Stimulated activated naive CD4-positive, alpha-beta T cell treated with Interleukin-2 at 50 U/mL for 16 hours (primary cell): ENCODE measurements around the gene SYT13.

Experiments
- DNase-seq: peaks from one replicate; lab custom pipeline; 2025; lab: John Stamatoyannopoulos, UW

Gene SYT13

DNA sequence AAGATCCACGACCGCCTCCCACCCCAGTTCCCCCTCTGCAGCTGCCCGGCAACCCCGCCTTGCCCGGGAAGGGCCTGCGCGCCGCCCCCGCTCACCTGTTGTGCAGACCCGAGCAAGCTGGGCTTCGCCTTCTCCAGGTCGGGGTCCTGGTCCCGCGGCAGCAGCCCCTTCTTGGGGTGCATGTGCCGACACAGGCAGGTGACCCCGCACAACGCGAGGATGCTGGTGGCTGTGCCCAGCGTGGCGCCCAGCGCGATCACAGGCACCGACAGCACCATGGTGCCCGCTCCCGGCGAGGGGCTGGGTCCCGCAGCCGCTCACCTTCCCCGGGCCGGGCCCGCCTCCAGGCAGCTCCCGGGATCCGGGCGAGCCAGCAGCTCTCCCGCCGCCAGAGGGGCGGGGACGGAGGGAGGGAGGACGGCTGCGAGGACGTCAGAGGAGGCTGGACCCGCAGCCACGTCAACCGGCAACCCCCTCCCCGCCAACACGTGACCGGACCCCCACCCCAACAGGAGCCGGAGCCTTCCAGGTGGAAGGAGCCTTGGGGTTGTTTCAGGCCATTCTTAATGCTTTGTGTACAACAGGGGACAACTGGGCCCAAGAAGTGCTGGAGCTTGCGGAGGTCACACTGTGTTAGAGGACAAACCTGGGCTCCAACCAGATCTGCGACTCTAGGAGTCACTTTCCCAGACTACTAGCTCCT is at the start of gene SYT13:
Gene SYT13, minus strand, starts transcription at position 412 of the 703 bp plus-strand sequence. Its CDS starts 134 bp downstream, at position 278.
- no peak for DNase-seq

DNA sequence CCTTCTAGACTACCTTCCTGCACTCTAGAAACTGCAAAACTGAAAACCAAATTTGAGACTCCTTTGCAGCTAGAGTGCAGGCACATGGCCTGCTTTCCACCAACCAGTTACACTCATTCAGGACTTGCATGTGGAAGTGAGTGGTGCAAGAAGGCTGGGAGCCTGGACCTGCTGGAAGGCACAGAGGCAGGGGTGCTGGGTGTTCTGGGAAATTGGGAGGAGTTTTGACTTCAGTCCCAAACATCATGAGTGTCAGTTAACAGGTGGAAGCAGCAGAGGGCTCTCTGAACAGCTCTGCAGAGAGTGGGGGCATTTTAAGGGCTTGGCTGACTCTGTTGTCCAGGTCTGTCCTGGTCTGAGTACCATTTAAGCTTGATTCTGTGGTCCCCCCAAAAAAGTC is 49.3 kb upstream of the SYT13 start:
- DNase-seq: no peak

DNA sequence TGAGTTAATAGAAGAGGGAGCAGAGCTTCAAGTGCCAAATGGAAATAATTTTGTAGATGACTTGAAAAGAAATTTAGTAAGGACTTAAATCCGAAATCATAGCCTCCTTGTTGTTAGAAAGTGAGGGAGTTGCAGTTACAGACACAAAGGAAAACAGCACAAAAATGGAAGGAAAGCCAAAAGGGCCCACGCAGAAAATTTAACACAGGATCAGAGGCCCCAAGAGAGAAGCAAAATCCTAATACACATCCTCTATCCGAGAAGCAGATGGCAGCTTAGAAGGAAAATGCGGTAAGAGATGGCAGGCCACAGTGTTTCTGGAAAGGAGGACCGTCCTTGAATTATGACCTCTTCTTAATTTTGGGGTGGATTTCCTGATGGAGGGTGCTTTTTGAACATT is 48.7 kb upstream of the SYT13 start:
- no peak for DNase-seq

GRCh38 chr11:45334410-45334809 is 48.3 kb upstream of the SYT13 start:
- no peak for DNase-seq

DNA sequence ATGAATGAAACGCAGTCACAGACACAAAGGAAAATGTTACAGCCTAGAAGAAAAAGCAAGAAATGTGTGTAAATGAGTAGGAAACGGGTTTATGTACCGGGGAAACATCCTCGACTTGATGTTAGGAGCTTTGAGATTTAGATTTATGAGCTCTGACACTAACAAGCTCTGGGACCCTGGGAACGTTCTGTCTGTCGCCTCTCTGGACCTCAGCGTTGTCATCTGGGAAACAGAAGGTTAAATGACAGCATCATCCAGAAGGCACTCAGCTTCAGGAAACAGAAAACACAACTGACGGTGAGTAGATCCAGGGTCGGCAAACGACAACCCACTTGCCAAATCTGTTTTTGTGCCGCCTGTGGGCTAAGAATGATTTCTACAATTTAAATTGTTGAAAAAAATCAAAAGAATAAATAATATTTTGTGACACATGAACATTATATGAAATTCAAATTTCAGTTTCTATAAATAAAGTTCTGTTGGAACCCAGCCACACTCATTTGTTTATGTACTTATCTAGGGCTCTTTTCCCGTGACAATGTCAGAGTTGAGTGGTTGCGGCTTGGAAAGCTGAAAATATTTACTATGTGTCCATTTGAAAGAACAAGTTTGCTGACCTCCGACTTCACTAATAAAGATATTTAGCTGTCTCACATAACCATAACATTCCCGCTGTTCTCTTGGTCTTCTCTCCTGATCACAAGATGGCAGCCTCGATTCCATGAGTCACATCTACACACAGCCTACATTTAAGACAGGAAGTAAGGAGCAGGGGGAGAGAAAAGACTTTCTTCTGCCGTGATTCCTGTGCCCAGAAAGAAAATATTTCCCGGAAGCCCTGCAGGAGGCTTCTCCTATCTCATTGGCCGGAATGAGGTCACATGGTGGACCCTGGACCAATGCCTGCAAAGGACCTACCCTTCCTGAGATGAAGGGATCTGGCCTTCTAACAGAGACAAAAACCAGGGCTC is 47.1 kb upstream of the SYT13 start:
- no peak for DNase-seq

DNA sequence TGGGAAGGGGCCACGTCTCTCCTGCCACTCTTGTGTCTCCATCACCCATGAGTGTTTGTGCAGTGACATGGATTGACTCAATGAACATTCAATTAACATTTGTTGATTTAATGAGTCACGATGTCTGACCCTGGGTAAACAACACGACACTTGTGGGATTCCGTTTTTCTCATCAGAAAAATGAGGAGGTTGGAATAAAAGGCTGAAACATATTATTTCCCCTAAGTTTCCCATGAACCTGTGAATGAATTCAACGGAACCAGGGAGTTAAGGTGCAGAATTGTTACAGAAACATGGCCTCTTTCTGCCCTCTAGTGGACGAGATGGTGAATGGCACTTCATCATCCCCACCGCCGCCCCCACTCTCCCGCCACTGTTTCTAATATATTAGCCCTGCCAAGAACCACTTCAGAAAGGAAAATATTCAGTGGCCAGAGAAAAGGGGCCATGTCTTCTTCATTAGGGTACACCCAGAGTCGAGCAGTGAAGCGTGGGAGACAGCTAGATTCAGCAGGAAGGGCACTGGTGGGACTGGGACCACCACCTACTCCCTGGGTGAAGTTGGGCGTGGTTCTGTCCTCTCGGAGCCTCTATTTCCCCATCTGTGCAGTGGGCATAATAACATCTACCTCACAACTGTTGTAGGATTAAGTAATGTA is 46.3 kb upstream of the SYT13 start:
- peak; percentile 15 for DNase-seq

- DNase-seq: no peak
These were observed 45.7 kb upstream of the SYT13 start for GRCh38 chr11:45331839-45332238.

- DNase-seq: no peak
These were observed 42.6 kb upstream of the SYT13 start for GRCh38 chr11:45328726-45329125.

DNA sequence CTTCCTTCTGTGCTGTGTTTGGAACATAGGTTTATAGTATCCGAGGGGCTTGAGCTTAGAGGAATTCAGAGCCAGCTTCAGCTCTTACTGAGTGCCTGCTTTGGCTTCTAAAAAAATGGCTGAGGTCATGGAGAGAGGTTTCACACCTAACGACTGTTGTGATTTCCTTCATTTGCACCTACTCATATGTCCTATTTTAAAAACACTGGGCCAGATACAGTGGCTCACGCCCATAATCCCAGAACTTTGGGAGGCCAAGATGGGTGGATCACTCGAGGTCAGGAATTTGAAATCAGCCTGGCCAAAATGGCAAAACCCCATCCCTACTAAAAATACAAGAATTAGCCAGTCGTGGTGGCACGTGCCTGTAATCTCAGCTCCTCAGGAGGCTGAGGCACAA is 38.3 kb upstream of the SYT13 start:
- DNase-seq: no peak

DNA sequence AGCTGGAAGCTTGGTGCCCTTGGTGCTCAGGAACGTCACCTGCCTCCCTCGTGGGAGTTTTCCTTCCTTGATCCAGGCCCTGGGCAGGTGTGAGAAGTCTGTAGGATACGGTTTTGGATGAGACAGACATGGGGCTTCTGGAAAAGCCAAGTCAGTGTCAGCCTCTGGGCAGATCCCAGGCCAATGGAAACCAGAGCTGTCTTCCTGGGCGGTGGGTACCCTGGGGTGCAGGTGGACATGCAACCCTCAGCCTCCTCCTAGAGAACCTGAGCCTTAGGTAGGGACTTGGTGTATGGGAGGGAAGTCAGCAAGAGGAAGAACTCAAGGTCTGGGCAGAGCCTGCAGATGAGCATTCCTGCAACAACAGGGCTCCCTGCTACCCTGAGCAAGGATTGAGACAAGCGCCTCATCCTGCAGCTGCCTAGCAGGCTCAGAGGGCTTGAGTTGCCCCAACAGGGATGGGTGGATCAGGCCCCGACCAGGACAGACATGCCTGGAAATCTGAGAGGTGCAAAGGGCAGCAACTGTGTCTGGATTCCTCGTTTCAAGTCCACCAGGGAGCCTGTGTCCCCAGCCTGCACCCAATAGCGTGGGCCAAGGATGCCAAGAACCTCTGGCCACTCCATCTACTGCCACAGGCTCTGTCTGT is 37.6 kb upstream of the SYT13 start:
- DNase-seq: no peak

GRCh38 chr11:45322891-45323600 is 36.9 kb upstream of the SYT13 start:
- DNase-seq: no peak

DNA sequence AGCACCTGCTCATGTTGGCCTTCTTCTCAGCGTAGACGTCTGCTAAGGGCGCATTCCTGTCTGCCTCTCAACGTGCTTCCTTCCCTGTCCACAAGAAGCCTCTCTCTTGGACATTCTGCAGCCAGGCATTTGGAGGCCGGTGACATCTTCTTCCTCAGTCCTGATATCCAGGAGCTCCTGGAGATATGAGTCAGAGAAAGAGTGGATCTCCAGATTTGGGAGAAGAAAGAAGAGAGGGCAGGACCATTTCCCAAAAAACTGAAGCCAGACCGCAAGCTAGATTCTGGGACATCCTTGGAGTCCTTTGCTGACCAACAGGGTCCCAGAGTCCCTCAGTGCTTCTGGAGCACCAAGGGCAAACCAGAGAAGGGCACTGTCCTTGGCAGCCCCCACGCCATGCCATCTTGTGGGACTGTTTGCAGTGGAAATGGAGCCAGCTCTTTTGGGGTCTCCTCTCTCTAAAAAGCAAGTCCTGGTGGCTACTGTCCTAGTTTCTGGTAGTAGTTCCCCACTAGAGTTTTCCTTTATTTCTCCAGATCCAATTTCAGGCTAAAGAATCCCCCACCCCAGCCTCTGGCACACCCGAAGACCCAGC is 36.1 kb upstream of the SYT13 start:
- DNase-seq: no peak

- DNase-seq: no peak
These were observed 35.5 kb upstream of the SYT13 start for GRCh38 chr11:45321669-45322068.

DNA sequence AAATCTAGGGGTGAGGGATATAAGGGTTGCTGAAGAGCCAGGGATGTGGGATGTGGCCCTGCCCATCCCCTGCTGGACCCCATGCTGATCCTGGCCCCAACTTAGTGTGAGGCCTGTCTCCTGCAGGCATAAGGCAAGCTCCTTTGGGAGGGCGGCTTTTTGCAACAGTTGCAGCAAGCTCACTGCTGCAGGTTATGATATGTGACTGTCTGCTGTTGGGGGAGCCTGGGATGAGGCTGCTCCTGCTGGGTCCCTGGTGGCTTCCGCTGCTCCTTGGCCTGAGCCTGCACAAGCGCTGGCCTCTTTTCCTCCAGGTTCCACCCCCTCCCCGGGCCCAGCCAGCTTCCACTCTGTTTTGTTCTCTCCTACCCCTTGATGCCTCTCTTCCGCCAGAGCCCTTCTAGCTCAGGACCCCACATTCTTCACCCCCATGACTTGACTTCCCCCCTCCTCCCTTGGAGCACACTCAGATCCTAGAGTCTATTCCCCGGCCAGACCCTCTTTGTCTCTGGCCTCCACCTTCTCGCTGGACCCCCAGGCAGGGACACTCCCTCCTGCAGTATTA is 35.0 kb upstream of the SYT13 start:
- DNase-seq: no peak

GRCh38 chr11:45320371-45320770 is 34.2 kb upstream of the SYT13 start:
- DNase-seq: no peak

GRCh38 chr11:45319077-45319476 is 32.9 kb upstream of the SYT13 start:
- no peak for DNase-seq

GRCh38 chr11:45318516-45318915 is 32.4 kb upstream of the SYT13 start:
- no peak for DNase-seq

DNA sequence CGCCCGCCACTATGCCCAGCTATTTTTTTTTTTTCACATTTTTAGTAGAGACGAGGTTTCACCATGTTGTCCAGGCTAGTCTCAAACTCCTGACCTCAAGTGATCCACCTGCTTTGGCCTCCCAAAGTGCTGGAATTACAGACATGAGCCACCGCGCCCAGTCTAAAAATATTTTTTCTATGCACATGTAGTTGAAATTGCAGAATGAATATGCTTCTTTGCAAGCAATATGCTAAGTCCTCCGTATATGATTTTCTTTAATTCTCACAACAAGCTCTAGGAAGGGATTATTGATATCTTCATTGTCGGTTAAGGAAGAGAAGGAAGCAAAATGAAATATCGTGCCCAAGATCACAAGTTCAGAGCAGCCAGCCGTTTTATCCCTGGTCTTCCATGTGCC is 30.1 kb upstream of the SYT13 start:
- no peak for DNase-seq

- DNase-seq: no peak
These were observed 28.8 kb upstream of the SYT13 start for GRCh38 chr11:45314900-45315299.

GRCh38 chr11:45313171-45313865 is 27.2 kb upstream of the SYT13 start:
- DNase-seq: no peak
